MM.1S (cell line): ENCODE results near the gene MCF2L2.

ENCODE experiments used
- DNase-seq: peaks from one replicate; pipeline ENCODE4 v3.0.0-alpha.2; 2015
- H2AFZ ChIP-seq: fragments of 300-600 bp; sonication (generic); 2 replicates; pipeline ENCODE4 v1.6.0; 2016; ENCODE audit warnings: antibody characterized with exemption, low read length
- H3F3A ChIP-seq: fragments of 300-600 bp; sonication (generic); 2 replicates; pipeline ENCODE4 v1.6.1; 2016; ENCODE audit warnings: mild to moderate bottlenecking, antibody characterized with exemption, low read length, moderate library complexity, mixed read lengths; ENCODE audit not compliant: insufficient read depth
- H3K27ac ChIP-seq: fragments of 300-600 bp; sonication (generic); 2 replicates; pipeline ENCODE4 v1.5.1; 2016; ENCODE audit warnings: mild to moderate bottlenecking, low read length
- H3K27me3 ChIP-seq: fragments of 300-600 bp; sonication (generic); replicated peaks from 2 replicates; pipeline ENCODE4 v1.6.0; 2016; ENCODE audit warnings: low read length; ENCODE audit not compliant: insufficient read depth
- H3K36me3 ChIP-seq: fragments of 300-600 bp; sonication (generic); replicated peaks from 2 replicates; pipeline ENCODE4 v1.6.1; 2016; ENCODE audit warnings: mild to moderate bottlenecking, low read length, mixed read lengths; ENCODE audit not compliant: insufficient read depth
- H3K4me1 ChIP-seq: fragments of 300-600 bp; sonication (generic); 2 replicates; pipeline ENCODE4 v1.6.1; 2016; ENCODE audit warnings: low read length, mixed read lengths
- H3K4me2 ChIP-seq: fragments of 300-600 bp; sonication (generic); 2 replicates; pipeline ENCODE4 v1.6.0; 2016; ENCODE audit warnings: low read depth, low read length
- H3K4me3 ChIP-seq: fragments of 300-600 bp; sonication (generic); 2 replicates; pipeline ENCODE4 v1.5.1; 2016; ENCODE audit warnings: low read length, mixed read lengths
- H3K79me2 ChIP-seq: fragments of 300-600 bp; sonication (generic); 2 replicates; pipeline ENCODE4 v1.6.1; 2016; ENCODE audit warnings: mixed run types, low read length, mixed read lengths
- H3K9ac ChIP-seq: fragments of 300-600 bp; sonication (generic); 2 replicates; pipeline ENCODE4 v1.6.1; 2016; ENCODE audit warnings: low read length, mixed read lengths
- H3K9me2 ChIP-seq: fragments of 300-600 bp; sonication (generic); replicated peaks from 2 replicates; pipeline ENCODE4 v1.6.1; 2016; ENCODE audit warnings: mild to moderate bottlenecking, low read length, mixed read lengths; ENCODE audit not compliant: insufficient read depth
- H3K9me3 ChIP-seq: fragments of 300-600 bp; sonication (generic); replicated peaks from 2 replicates; pipeline ENCODE4 v1.6.1; 2016; ENCODE audit warnings: mild to moderate bottlenecking, low read length, mixed read lengths; ENCODE audit not compliant: insufficient read depth
- H4K20me1 ChIP-seq: fragments of 300-600 bp; sonication (generic); 2 replicates; pipeline ENCODE4 v1.6.1; 2016; ENCODE audit warnings: mild to moderate bottlenecking, low read length, moderate library complexity, mixed read lengths; ENCODE audit not compliant: insufficient read depth
- CTCF ChIP-seq: fragments of 300-600 bp; sonication (generic); IDR thresholded peaks from 2 replicates; pipeline ENCODE4 v1.5.1; 2016; ENCODE audit warnings: antibody characterized with exemption, low read length, mixed read lengths
- EZH2 ChIP-seq: fragments of 300-600 bp; sonication (generic); optimal IDR thresholded peaks from 2 replicates; pipeline ENCODE3; 2017; ENCODE audit warnings: low read depth, mild to moderate bottlenecking, antibody characterized with exemption, low read length, mixed read lengths
- EZH2phosphoT487 ChIP-seq: fragments of 300-600 bp; sonication (generic); IDR thresholded peaks from 2 replicates; pipeline ENCODE4 v1.6.1; 2018; ENCODE audit warnings: antibody characterized with exemption, low read length

The MCF2L2 gene

GRCh38 chr3:183438735-183439134 is 10.3 kb upstream of the MCF2L2 start:
- Histone ChIP-seq H3K4me2 (no peak overlapping the region), H2AFZ (peak overlapping the region; percentile 25), H3K36me3 (no peaks in the 10 kb centered on the region), H3K79me2 (no peaks in the 10 kb centered on the region), H3K4me1 (peaks cover 54% of the 10 kb centered on the region), H3K27ac (peak overlapping the region; percentile 5; the same call in 1 of the 2 replicates), H3K27me3 (no peaks in the 10 kb centered on the region), H3K9me2 (no peaks in the 10 kb centered on the region), H4K20me1 (no peaks in the 10 kb centered on the region), H3K4me3 (no peak overlapping the region), H3K9ac (no peak overlapping the region), H3K9me3 (no peaks in the 10 kb centered on the region), H3F3A (peaks cover 18% of the 10 kb centered on the region)
- TF ChIP-seq EZH2phosphoT487, result no peak
- no peak for DNase-seq

GRCh38 chr3:183437666-183438564 is 9.5 kb upstream of the MCF2L2 start:
- Histone ChIP-seq H3K79me2 (no peaks in the 10 kb centered on the region), H3K4me1 (peaks cover 54% of the 10 kb centered on the region), H3K4me3 (no peak overlapping the region), H3K9me3 (no peaks in the 10 kb centered on the region), H4K20me1 (no peaks in the 10 kb centered on the region), H3K27me3 (no peaks in the 10 kb centered on the region), H3K9ac (no peak overlapping the region), H2AFZ (peak overlapping the region; percentile 25), H3K9me2 (no peaks in the 10 kb centered on the region), H3K4me2 (0 out of 2 replicates have a peak overlapping the region, but pooled peaks have one; percentile 6), H3F3A (peaks cover 18% of the 10 kb centered on the region), H3K36me3 (no peaks in the 10 kb centered on the region), H3K27ac (peak overlapping the region; percentile 5; the same call in 1 of the 2 replicates)
- DNase-seq, result peak; percentile 66
- TF ChIP-seq EZH2phosphoT487 (no peak), EZH2 (no peak), CTCF (no peak)

- peak overlapping the region; percentile 76; the same call in 1 of the 2 replicates for H3K27ac ChIP-seq
- H3K4me2 ChIP-seq, result no peak overlapping the region
- no peak for TF ChIP-seq CTCF
- TF ChIP-seq EZH2, result no peak
- no peak for TF ChIP-seq EZH2phosphoT487
- no peaks in the 10 kb centered on the region for H3K27me3 ChIP-seq
- H3F3A ChIP-seq, result peaks cover 18% of the 10 kb centered on the region
- H3K4me3 ChIP-seq, result no peak overlapping the region
- no peaks in the 10 kb centered on the region for H3K79me2 ChIP-seq
- H3K9me3 ChIP-seq, result no peaks in the 10 kb centered on the region
- peak overlapping the region; percentile 14; the same call in 1 of the 2 replicates for H2AFZ ChIP-seq
- no peaks in the 10 kb centered on the region for H3K9me2 ChIP-seq
- H3K36me3 ChIP-seq, result no peaks in the 10 kb centered on the region
- no peak overlapping the region for H3K9ac ChIP-seq
- H4K20me1 ChIP-seq, result no peaks in the 10 kb centered on the region
- H3K4me1 ChIP-seq, result peaks cover 54% of the 10 kb centered on the region
- DNase-seq, result no peak
These were observed 8.6 kb upstream of the MCF2L2 start for GRCh38 chr3:183437061-183437460.

- TF ChIP-seq CTCF, result peak; percentile 54
- no peak for TF ChIP-seq EZH2phosphoT487
- peak overlapping the region; percentile 17 for H2AFZ ChIP-seq
- H3K4me3 ChIP-seq, result no peak overlapping the region
- H3K27me3 ChIP-seq, result no peaks in the 10 kb centered on the region
- H3K9me3 ChIP-seq, result no peaks in the 10 kb centered on the region
- H3K4me2 ChIP-seq, result peak overlapping the region; percentile 39
- H3K79me2 ChIP-seq, result no peaks in the 10 kb centered on the region
- peaks cover 18% of the 10 kb centered on the region for H3F3A ChIP-seq
- H3K9me2 ChIP-seq, result no peaks in the 10 kb centered on the region
- DNase-seq, result peak; percentile 95
- peak overlapping the region; percentile 76 for H3K27ac ChIP-seq
- H4K20me1 ChIP-seq, result no peaks in the 10 kb centered on the region
- H3K9ac ChIP-seq, result peak overlapping the region; percentile 15; the same call in 1 of the 2 replicates
- H3K4me1 ChIP-seq, result peaks cover 54% of the 10 kb centered on the region
- no peaks in the 10 kb centered on the region for H3K36me3 ChIP-seq
These were observed 7.2 kb upstream of the MCF2L2 start for GRCh38 chr3:183435661-183436060.
